GM03348 (cell line): ENCODE measurements around the gene RPA1.
A peak's percentile ranks its signal among the peaks of the same experiment; 100 is the strongest.
"Not testable (repeated sequence)": the region's sequence is repeated elsewhere in the genome, so short reads cannot be mapped to it uniquely, and the experiment has no call there.

Experiments
- DNase-seq: peaks from one replicate; pipeline ENCODE4 v3.0.0; 2012; ENCODE audit warnings: low spot score

RPA1 gene

GRCh38 chr17:1820528-1821252, 9.1 kb upstream of the RPA1 start:
- DNase-seq: no peak

DNA sequence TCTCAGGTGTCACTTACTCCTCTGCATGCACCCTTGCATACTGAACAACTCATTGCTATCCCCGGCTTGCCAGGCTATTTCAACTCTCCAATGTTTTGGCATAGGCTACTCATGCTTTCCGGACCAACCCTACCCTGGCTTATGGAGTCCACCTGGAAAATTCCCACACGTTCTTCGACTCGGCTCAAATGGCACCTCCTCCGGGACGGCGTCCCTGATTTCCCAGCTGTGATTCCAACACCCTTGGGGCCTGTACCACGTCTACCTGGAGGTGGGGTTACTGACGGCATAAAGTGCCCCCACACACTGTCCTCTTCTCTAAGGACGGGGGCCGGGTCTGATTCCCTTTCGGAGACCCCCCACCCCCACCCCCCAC, 601 bp upstream of the RPA1 start:
- no peak for DNase-seq

- DNase-seq: no peak
Measured at GRCh38 chr17:1830288-1830687, 483 bp downstream of the RPA1 start.

- DNase-seq: no peak
Measured at GRCh38 chr17:1834380-1835149, 4.8 kb downstream of the RPA1 start.

DNA sequence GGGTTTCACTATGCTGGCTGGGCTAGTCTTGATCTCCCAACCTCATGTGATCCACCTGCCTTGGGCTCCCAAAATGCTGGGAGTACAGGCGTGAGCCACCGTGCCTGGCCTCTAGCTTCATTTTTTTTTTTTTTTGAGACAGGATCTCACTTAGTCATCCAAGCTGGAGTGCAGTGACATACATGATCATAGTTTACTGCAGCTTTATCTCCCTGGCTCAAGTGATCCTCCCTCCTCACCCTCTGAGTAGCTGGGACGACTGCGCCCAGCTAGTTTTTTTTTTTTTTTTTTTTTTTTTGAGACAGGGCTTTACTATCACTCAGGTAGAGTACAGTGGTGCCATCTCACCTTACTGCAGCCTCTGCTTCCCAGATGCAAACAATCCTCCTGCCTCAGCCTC, 9.7 kb downstream of the RPA1 start:
- DNase-seq: no peak

DNA sequence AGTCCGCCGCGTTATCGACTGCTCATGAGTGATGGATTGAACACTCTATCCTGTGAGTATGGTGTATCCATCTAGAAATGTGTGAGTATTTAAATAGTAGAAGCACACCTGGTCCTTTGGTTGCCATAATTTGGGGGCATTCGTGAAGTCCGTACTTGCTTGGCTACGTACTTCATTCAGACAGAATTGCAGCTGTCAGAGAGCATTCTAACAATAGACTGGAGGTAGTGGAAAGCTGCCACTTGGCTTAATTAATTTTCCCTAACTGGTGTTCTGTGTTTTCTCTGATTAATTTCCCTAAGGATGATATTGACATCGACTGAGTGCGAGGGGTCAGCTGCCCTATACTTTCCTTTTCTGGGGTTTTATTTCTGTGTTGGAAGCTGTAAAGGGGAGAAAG, 14.1 kb downstream of the RPA1 start:
- no peak for DNase-seq

GRCh38 chr17:1847191-1847590, 17.4 kb downstream of the RPA1 start:
- DNase-seq: no peak

- no peak for DNase-seq
Measured at GRCh38 chr17:1852327-1852726, 22.5 kb downstream of the RPA1 start.

DNA sequence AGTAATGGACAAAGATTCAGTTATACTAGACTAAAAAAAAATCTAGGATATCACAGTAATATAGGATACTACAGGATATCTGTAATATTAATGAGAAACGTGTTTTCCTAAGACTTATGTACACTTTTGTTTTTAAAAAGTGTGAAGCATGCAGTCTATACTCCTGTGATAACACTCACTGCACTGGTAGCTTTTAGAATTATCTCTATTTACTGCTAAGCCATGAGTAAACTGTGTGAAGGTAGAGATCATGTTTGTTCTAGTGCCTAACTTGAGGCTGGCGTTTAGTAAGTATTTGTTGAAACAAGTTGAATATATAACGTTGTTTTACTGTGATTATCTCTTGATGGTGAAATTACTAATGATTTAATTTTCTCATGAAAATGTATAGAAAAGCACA, 23.9 kb downstream of the RPA1 start:
- DNase-seq: no peak

- not testable (repeated sequence) for DNase-seq
Measured at GRCh38 chr17:1856462-1856861, 26.7 kb downstream of the RPA1 start.

DNA sequence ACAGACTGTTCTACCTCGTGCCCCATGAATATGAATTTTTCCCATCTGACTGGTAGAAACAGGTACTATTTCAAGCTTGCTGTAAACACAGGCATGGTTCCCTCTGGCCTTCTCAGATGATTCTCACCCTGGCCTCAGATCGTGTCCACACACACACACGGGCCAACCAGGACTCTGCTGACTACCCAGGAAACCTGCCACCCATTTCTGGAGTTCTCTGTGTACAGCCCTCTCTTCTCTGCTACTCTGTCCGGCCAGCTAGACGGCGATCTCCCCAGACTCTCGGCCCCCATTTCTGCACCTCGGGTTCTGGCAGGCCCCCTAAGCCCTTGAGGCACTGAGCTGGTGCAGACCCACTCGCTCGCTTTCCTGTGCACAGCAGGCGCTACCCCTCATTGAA, 31.2 kb downstream of the RPA1 start:
- DNase-seq: no peak

DNA sequence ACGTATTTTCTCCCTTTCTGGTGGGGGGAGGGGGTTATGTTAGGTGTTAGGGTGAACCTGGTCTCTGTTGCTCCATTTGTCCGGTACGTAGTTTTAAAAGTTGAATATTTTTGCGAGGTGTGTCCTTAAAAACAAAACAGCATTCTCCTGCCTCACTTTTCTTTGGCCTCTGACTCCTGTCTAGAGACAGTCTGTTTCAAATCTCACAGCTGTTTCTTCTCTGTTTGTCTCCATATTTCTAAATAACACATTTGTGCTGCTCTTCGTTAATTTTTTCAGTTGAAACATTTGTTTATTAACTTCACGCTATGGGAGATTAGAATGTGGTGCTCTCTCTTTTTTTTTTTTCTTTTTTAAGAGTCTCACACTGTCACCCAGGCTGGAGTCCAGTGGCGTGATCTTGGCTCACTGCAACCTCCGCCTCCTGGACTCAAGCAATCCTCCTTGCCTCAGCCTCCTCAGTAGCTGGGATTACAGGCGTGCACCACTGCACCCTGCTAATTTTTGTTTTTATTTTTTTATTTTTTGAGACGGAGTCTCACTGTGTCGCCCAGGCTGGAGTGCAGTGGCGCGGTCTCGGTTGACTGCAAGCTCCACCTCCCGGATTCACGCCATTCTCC, 31.7 kb downstream of the RPA1 start:
- no peak for DNase-seq

DNA sequence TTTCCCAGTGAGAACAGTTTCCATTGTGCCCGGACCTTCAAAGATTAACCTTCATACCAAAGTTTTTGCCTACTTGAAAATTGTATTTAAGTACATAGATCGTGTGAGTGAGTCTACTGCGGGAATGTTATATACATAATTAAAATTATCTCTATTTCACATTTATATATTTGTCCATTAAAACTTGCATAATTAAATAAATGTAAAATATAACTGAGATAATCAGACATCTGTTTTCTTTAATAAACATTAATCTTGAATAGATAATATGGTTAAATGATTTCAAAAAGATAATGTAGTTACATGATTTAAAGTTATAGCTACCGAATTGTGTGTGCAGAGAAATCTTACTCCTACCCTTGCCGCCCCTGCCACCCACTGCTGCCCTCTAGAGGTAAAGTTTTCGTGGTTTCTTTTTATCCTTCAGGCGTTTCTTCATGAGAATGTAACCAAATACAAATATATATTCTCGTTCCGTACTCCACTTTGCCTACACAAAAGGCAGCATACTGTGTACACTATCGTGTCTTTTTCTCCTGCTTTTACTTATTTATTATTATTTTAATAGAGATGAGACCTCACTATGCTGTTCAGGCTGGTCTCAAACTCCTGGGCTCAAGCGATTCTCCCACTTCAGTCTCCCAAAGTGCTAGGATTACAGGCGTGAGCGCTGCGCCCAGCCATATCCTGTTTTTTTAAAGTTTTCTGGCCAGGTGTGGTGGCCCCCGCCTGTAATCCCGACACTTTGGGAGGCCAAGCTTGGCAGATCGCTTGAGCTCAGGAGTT, 35.6 kb downstream of the RPA1 start:
- peak; percentile 71 for DNase-seq

- no peak for DNase-seq
Measured at GRCh38 chr17:1867307-1867706, 37.5 kb downstream of the RPA1 start.

- DNase-seq: no peak
Measured at GRCh38 chr17:1868090-1868489, 38.3 kb downstream of the RPA1 start.

- DNase-seq: no peak
Measured at GRCh38 chr17:1870592-1870991, 40.8 kb downstream of the RPA1 start.

GRCh38 chr17:1871756-1872155, 42.0 kb downstream of the RPA1 start:
- no peak for DNase-seq

GRCh38 chr17:1872254-1872653, 42.4 kb downstream of the RPA1 start:
- DNase-seq: no peak

DNA sequence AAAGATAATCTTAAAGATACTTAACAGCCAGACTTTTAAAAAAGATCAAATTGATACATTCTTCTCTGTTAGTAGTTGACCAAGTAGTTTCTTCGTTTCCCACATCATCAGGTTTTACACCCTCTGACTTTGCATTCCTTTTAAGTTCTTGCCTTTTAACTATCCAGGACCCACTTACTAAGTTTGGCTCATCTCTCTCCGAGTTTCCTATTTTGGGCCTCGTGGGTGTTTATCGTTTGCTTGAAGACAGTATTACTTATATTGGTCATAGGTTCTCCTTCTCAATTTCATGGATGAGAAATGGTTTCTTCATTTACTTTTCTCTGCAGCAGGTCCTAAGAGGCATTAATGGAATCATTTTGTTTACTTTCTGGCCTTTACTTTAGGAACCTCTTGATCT, 43.2 kb downstream of the RPA1 start:
- DNase-seq: no peak

- no peak for DNase-seq
Measured at GRCh38 chr17:1873418-1873817, 43.6 kb downstream of the RPA1 start.

GRCh38 chr17:1875597-1875996, 45.8 kb downstream of the RPA1 start:
- DNase-seq: no peak

DNA sequence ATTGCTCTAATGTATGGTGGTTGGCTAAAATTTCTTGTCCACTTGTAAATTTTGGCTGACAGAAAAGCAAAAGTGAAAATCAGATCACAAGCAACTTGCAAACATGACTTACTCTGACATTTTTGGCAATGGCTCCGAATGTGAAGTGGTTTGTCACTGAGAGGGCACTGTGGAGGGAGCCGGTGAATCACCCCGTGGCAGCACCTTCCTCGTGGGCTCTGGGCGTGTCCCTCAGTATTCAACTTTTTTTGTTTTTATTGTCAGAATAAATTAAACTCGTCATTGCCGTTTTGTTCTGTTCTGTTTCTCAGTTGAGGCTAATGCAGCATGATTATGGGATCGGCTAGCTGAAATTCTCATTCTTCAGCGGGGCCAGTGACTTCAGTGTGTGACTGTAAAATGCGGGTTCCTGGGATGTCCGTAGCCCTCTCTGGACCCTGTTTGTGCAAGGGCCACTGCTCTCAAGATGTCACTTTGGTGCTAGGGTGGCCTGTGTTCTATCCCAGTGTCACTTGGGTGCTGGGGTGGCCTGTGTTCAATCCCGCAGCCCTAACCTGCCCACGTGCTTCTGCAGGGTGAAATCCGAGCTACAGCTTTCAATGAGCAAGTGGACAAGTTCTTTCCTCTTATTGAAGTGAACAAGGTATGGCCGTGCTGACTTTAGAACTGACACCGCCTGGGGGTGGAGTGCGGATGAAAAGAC, 48.8 kb downstream of the RPA1 start:
- DNase-seq: peak; percentile 19
